HEK293T (cell line): ENCODE data around the gene PRDM8.
"Not testable (repeated sequence)": the region's sequence is repeated elsewhere in the genome, so short reads cannot be mapped to it uniquely, and the experiment has no call there.

Experiments
- CTCF ChIA-PET: fragments of 350-600 bp; formaldehyde crosslinking; extraction: SDS; loops from one replicate; lab custom pipeline; 2021; ENCODE audit warnings: antibody characterized with exemption, inconsistent platforms; lab: Yijun Ruan, JAX
- POLR2A ChIA-PET: fragments of 350-600 bp; formaldehyde crosslinking; extraction: SDS; loops from one replicate; lab custom pipeline; 2020; ENCODE audit warnings: antibody characterized with exemption, inconsistent platforms; lab: Yijun Ruan, JAX
- DNase-seq: peaks from one replicate; pipeline ENCODE4 v3.0.0; 2012; ENCODE audit warnings: mixed read lengths; ENCODE audit errors: extremely low spot score
- ARNT ChIP-seq: fragments of 450-650 bp; IDR thresholded peaks from 2 replicates; pipeline ENCODE4 v1.6.1; 2017; ENCODE audit warnings: mild to moderate bottlenecking
- BHLHE40 ChIP-seq: fragments of 450-650 bp; IDR thresholded peaks from 2 replicates; pipeline ENCODE4 v1.6.1; 2016; ENCODE audit warnings: mild to moderate bottlenecking, moderate library complexity, borderline replicate concordance
- ELF4 ChIP-seq: fragments of 450-650 bp; IDR thresholded peaks from 2 replicates; pipeline ENCODE4 v1.6.1; 2017; ENCODE audit warnings: antibody characterized with exemption
- FOXA1 ChIP-seq: fragments of 450-650 bp; IDR thresholded peaks from 2 replicates; pipeline ENCODE4 v1.6.1; 2016; ENCODE audit warnings: mild to moderate bottlenecking
- FOXK2 ChIP-seq: fragments of 450-650 bp; IDR thresholded peaks from 2 replicates; pipeline ENCODE4 v1.6.1; 2016; ENCODE audit warnings: mild to moderate bottlenecking
- FOXM1 ChIP-seq: fragments of 450-650 bp; IDR thresholded peaks from 2 replicates; pipeline ENCODE4 v1.6.1; 2017; ENCODE audit warnings: mild to moderate bottlenecking, borderline replicate concordance
- HDGF ChIP-seq: fragments of 450-650 bp; IDR thresholded peaks from 2 replicates; pipeline ENCODE4 v1.6.1; 2017; ENCODE audit warnings: antibody characterized with exemption, borderline replicate concordance
- L3MBTL2 ChIP-seq: fragments of 450-650 bp; conservative IDR thresholded peaks from 2 replicates; pipeline ENCODE4 v1.6.1; 2016; ENCODE audit warnings: mild to moderate bottlenecking
- LEF1 ChIP-seq: fragments of 450-650 bp; IDR thresholded peaks from 2 replicates; pipeline ENCODE4 v1.6.1; 2017; ENCODE audit warnings: mild to moderate bottlenecking, borderline replicate concordance
- NFRKB ChIP-seq: fragments of 450-650 bp; IDR thresholded peaks from 2 replicates; pipeline ENCODE4 v1.6.1; 2016; ENCODE audit warnings: mild to moderate bottlenecking, moderate library complexity
- PKNOX1 ChIP-seq: fragments of 450-650 bp; IDR thresholded peaks from 2 replicates; pipeline ENCODE4 v1.6.1; 2016
- SP1 ChIP-seq: fragments of 450-650 bp; IDR thresholded peaks from 2 replicates; pipeline ENCODE4 v1.6.1; 2017
- SUZ12 ChIP-seq: fragments of 450-650 bp; IDR thresholded peaks from 2 replicates; pipeline ENCODE4 v1.6.1; 2016; ENCODE audit warnings: mild to moderate bottlenecking
- TARDBP ChIP-seq: fragments of 450-650 bp; IDR thresholded peaks from 2 replicates; pipeline ENCODE4 v1.6.1; 2016
- ZNF384 ChIP-seq: fragments of 450-650 bp; IDR thresholded peaks from 2 replicates; pipeline ENCODE4 v1.6.1; 2016

The PRDM8 gene

DNA sequence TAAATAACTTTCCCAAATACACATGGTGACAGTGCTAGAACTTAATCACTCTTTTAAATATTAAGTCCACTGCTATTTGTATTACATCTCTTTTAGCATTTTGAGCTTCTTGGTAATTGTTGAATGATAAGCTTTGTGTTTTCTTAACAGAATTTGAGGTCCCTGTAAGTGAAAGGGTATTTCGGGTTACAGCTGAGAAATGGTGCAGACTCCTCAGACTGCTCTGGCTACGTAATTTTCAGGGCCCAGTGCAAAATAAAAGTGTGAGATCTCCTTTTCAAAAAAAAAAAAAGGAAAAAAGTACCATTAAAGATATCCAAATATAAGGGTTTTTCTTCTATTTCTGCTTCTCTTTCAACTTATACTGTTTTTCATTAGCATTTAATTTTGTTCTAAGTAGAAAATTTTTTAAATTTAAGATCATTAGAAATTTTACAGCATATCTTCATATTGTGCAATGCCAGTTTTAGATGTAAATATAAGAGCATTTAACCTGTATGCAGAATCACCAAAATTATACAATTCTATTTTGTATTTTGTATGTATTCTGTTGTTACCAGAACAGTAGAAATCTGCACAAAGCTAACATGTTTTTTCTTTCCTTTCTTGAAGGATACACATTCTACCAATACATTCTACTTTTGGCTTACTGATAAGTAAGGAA, 35.5 kb downstream of the PRDM8 start:
- ChIA-PET POLR2A (no interaction called here), CTCF (interaction anchor here (0.5 to 1.4 kb wide), 2 partner anchors 103 to 1280 kb away, joined by 3 read pairs; partner anchors contain the start of gene CFAP299)
- no peak for DNase-seq
- TF ChIP-seq L3MBTL2 (no peak), NFRKB (no peak)

GRCh38 chr4:80233390-80233789, 36.1 kb downstream of the PRDM8 start:
- POLR2A ChIA-PET, result no interaction called here
- DNase-seq, result no peak
- TF ChIP-seq ZNF384 (no peak), FOXA1 (no peak), PKNOX1 (no peak), NFRKB (no peak), SUZ12 (no peak), LEF1 (no peak), TARDBP (no peak), FOXM1 (no peak), L3MBTL2 (no peak)
- CTCF ChIA-PET, result no interaction called here

DNA sequence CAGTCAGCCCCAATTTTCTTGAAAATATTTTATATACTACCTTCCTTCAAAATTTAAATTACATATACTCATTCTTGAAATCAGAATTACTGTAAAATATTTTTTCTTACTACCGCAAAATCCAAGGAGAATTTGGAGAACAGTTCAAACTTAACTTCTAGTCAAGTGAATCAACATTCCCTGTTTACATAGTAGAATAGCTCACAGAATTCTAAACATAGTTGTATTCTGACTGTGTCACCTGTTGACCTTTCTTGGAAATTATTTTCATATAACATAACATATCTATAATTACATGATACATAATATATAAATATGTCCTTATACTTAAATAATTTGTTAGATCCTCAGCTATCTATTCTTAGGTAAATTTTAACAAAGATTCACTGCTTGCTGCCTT, 38.1 kb downstream of the PRDM8 start:
- CTCF ChIA-PET, result interaction anchor here (0.7 kb wide), 1 partner anchor 117 kb away, joined by 3 read pairs; no protein-coding TSS in a partner anchor
- DNase-seq, result no peak

GRCh38 chr4:80237992-80238391, 40.7 kb downstream of the PRDM8 start:
- POLR2A ChIA-PET, result no interaction called here
- DNase-seq, result no peak
- TF ChIP-seq BHLHE40, result no peak
- CTCF ChIA-PET, result no interaction called here

More for the DNA sequence above, 38.1 kb downstream of the PRDM8 start:
- TF ChIP-seq LEF1 (no peak), ARNT (no peak), TARDBP (no peak), PKNOX1 (no peak)
- POLR2A ChIA-PET, result no interaction called here

DNA sequence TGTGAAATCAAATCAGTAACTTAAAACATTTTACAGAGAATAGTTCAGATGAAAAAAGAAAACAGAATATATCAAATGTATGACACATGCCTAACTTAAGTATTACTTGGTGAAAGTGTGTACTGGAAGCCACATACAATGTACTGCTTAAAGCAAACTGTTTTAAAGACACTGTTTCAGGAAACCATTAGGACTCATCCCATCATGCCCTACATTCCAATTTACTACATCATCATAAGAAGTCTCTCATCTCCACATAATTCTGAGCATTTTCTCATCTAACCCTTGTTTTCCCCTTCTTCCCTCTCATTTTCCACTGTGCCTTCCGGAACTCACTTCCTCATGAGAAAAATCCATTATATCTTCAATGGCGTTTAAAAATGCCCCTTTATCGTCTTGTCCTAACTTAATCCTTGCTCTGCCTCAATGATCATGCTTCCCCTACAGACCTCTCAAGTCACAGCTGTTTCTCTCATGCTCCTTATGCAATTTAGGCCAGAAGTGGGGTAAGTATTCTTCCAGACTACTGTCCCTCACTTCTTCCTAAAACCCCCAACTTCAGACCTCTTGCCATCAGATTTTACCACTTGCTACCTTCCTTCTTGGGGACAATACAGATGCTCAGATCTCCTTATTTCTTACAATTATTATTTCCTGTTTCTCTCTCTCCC, 42.3 kb downstream of the PRDM8 start:
- TF ChIP-seq HDGF (no peak), FOXA1 (no peak), FOXM1 (no peak), FOXK2 (no peak), ARNT (no peak), LEF1 (no peak)
- POLR2A ChIA-PET, result no interaction called here
- CTCF ChIA-PET, result interaction anchor here (0.7 kb wide), 1 partner anchor 513 kb away, joined by 3 read pairs; no protein-coding TSS in a partner anchor
- DNase-seq, result no peak

DNA sequence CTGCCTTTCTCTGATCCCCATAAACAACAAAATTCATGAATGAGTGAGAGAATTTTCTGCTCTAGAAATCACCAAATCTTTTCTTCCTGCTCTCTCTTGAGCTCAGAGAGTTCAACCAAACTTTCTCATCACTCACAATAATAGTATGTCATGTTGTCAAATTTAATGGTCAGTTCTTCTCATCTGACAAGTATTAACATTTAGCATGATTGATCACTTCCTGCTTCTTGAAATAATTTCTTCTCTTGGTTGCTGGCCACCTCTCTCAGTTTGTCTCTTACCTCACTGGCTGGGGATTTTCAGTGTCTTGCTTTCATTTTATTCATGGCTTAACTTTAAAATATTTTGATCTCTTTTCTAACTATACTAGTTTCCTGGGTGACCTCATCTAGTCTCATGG, 43.7 kb downstream of the PRDM8 start:
- no peak for TF ChIP-seq FOXA1
- no peak for TF ChIP-seq FOXM1
- peak; percentile 73 for TF ChIP-seq PKNOX1
- no peak for TF ChIP-seq SUZ12
- TF ChIP-seq HDGF, result no peak
- TF ChIP-seq TARDBP, result no peak
- ChIA-PET POLR2A (no interaction called here), CTCF (no interaction called here)
- no peak for DNase-seq

GRCh38 chr4:80243274-80244018, 46.1 kb downstream of the PRDM8 start:
- ChIA-PET POLR2A (no interaction called here), CTCF (no interaction called here)
- no peak for DNase-seq
- no peak for TF ChIP-seq NFRKB
- no peak for TF ChIP-seq FOXA1
- no peak for TF ChIP-seq SP1
- no peak for TF ChIP-seq ARNT
- no peak for TF ChIP-seq SUZ12
- TF ChIP-seq FOXM1, result no peak
- no peak for TF ChIP-seq ELF4
- no peak for TF ChIP-seq LEF1
- TF ChIP-seq ZNF384, result no peak

DNA sequence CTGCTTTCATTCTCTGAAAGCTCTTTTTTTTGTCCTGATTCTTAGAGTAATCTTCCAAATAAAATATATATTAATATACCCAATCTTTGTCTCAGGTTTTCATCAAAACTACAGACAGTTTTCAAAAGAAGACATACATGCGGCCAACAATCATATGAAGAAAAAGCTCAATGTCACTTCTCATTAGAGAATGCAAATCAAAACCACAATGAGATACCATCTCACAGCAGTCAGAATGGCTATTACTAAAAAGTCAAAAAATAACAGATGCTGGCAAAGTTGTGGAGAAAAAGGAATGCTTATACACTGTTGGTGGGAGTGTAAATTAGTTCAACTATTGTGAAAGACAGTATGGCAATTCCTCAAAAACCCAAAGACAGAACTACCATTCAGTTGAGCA, 50.2 kb downstream of the PRDM8 start:
- CTCF ChIA-PET, POLR2A ChIA-PET, DNase-seq: not testable (repeated sequence)
